ENCODE results near the gene SMAD3. TPM values are rescaled to one million over a fixed set of nuclear protein-coding genes. Genes with fewer than 3 reads are reported as not detected.

The SMAD3 gene
- polyA plus RNA-seq, 1 donor from 2014 or later = 1.0 TPM

DNA sequence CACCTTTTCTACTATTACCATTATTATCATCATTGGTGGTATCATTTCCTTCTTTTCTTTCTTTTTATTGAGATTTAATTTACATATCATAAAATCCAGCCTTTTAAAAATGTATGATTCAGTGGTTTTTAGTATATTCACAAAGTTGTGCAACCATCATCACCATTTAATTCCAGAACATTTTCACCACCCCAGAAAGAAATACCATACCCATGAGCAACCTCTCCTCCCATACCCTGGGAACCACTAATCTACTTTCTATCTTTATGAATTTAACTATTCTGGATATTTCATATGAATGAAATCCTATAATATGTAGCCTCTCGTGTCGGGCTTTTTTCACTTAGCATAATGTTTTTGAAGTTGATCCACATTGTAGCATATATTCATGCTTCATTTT is 159.9 kb downstream of the SMAD3 start:
- Histone ChIP-seq H4K20me1 (ENCODE audit: insufficient read depth) (no peaks in the 10 kb centered on the region), H3K79me2 (replicated peaks; ENCODE audit: insufficient read depth, low read length) (no peaks in the 10 kb centered on the region), H2AFZ (ENCODE audit: low read depth, low read length) (no peak overlapping the region), H3K27ac (ENCODE audit: low read length) (no peak overlapping the region), H3K9me3 (ENCODE audit: low read length) (no peaks in the 10 kb centered on the region), H3K27me3 (ENCODE audit: insufficient read depth, low read depth, low read length) (no peaks in the 10 kb centered on the region), H3K4me2 (ENCODE audit: low read length) (no peak overlapping the region), H3K9ac (ENCODE audit: low read length) (no peak overlapping the region), H3K9me2 (ENCODE audit: insufficient read depth, low read length) (no peaks in the 10 kb centered on the region), H3K4me3 (ENCODE audit: low read length) (no peak overlapping the region), H3K36me3 (ENCODE audit: insufficient read depth, low read length) (no peaks in the 10 kb centered on the region), H3F3A (ENCODE audit: insufficient read depth, low read length, poor library complexity, severe bottlenecking) (no peaks in the 10 kb centered on the region)
- TF ChIP-seq MXI1 (conservative IDR thresholded peaks at IDR 0.05; ENCODE audit: poor library complexity, severe bottlenecking) (no peak), EP300 (conservative IDR thresholded peaks at IDR 0.05; ENCODE audit: poor library complexity, severe bottlenecking) (no peak), SMC3 (conservative IDR thresholded peaks at IDR 0.05; ENCODE audit: poor library complexity) (no peak)
- TF ChIP-seq, protein P1, sequence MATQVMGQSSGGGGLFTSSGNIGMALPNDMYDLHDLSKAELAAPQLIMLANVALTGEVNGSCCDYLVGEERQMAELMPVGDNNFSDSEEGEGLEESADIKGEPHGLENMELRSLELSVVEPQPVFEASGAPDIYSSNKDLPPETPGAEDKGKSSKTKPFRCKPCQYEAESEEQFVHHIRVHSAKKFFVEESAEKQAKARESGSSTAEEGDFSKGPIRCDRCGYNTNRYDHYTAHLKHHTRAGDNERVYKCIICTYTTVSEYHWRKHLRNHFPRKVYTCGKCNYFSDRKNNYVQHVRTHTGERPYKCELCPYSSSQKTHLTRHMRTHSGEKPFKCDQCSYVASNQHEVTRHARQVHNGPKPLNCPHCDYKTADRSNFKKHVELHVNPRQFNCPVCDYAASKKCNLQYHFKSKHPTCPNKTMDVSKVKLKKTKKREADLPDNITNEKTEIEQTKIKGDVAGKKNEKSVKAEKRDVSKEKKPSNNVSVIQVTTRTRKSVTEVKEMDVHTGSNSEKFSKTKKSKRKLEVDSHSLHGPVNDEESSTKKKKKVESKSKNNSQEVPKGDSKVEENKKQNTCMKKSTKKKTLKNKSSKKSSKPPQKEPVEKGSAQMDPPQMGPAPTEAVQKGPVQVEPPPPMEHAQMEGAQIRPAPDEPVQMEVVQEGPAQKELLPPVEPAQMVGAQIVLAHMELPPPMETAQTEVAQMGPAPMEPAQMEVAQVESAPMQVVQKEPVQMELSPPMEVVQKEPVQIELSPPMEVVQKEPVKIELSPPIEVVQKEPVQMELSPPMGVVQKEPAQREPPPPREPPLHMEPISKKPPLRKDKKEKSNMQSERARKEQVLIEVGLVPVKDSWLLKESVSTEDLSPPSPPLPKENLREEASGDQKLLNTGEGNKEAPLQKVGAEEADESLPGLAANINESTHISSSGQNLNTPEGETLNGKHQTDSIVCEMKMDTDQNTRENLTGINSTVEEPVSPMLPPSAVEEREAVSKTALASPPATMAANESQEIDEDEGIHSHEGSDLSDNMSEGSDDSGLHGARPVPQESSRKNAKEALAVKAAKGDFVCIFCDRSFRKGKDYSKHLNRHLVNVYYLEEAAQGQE (IDR thresholded peaks at IDR 0.05; ENCODE audit: borderline replicate concordance) = no peak
- TF ChIP-seq, protein P2, sequence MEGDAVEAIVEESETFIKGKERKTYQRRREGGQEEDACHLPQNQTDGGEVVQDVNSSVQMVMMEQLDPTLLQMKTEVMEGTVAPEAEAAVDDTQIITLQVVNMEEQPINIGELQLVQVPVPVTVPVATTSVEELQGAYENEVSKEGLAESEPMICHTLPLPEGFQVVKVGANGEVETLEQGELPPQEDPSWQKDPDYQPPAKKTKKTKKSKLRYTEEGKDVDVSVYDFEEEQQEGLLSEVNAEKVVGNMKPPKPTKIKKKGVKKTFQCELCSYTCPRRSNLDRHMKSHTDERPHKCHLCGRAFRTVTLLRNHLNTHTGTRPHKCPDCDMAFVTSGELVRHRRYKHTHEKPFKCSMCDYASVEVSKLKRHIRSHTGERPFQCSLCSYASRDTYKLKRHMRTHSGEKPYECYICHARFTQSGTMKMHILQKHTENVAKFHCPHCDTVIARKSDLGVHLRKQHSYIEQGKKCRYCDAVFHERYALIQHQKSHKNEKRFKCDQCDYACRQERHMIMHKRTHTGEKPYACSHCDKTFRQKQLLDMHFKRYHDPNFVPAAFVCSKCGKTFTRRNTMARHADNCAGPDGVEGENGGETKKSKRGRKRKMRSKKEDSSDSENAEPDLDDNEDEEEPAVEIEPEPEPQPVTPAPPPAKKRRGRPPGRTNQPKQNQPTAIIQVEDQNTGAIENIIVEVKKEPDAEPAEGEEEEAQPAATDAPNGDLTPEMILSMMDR (IDR thresholded peaks at IDR 0.05; ENCODE audit: poor library complexity, severe bottlenecking) = no peak

DNA sequence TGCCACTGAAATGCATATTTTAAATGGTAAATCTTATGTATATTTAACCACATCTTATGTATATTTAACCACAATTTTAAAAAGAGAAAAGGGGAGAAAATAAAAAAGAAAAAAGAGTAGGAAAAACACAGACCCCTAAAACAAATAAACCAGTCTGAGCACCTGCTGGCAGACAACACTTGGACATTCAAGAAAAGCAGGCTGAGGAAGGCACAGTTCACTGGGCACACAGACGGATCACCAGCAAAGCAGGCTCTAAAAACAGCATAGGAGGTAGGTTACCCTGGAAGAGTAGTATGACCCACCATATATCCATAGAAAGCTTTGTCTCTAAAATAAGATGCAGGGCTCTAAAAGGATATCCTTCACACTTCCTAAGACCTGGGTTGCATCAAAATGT is 162.0 kb downstream of the SMAD3 start:
- no peak overlapping the region for H3K4me2 ChIP-seq (ENCODE audit: low read length)
- H3K9me3 ChIP-seq (ENCODE audit: low read length) = no peaks in the 10 kb centered on the region
- H3K27ac ChIP-seq (ENCODE audit: low read length) = no peak overlapping the region
- no peaks in the 10 kb centered on the region for H3F3A ChIP-seq (ENCODE audit: insufficient read depth, low read length, poor library complexity, severe bottlenecking)
- H3K9me2 ChIP-seq (ENCODE audit: insufficient read depth, low read length) = no peaks in the 10 kb centered on the region
- TF ChIP-seq EP300 (conservative IDR thresholded peaks at IDR 0.05; ENCODE audit: poor library complexity, severe bottlenecking) (no peak), SMC3 (conservative IDR thresholded peaks at IDR 0.05; ENCODE audit: poor library complexity) (no peak), TAF1 (IDR thresholded peaks at IDR 0.05; ENCODE audit: low read depth) (no peak), EZH2 (IDR thresholded peaks at IDR 0.05; ENCODE audit: borderline replicate concordance, insufficient read depth, low read length, poor library complexity, severe bottlenecking) (no peak), POLR2AphosphoS5 (IDR thresholded peaks at IDR 0.05) (no peak), MXI1 (conservative IDR thresholded peaks at IDR 0.05; ENCODE audit: poor library complexity, severe bottlenecking) (no peak), RAD21 (conservative IDR thresholded peaks at IDR 0.05) (no peak)
- TF ChIP-seq, protein P1 (IDR thresholded peaks at IDR 0.05; ENCODE audit: borderline replicate concordance) = no peak
- TF ChIP-seq, protein P2 (IDR thresholded peaks at IDR 0.05; ENCODE audit: poor library complexity, severe bottlenecking) = no peak
- no peak overlapping the region for H3K4me3 ChIP-seq (ENCODE audit: low read length)
- no peaks in the 10 kb centered on the region for H4K20me1 ChIP-seq (ENCODE audit: insufficient read depth)
- H2AFZ ChIP-seq (ENCODE audit: low read depth, low read length) = no peak overlapping the region
- H3K27me3 ChIP-seq (ENCODE audit: insufficient read depth, low read depth, low read length) = no peaks in the 10 kb centered on the region
- peaks cover 1% of the 10 kb centered on the region for H3K36me3 ChIP-seq (ENCODE audit: insufficient read depth, low read length)
- H3K9ac ChIP-seq (ENCODE audit: low read length) = no peak overlapping the region
- no peaks in the 10 kb centered on the region for H3K79me2 ChIP-seq (replicated peaks; ENCODE audit: insufficient read depth, low read length)

Measured in neural cell (in vitro differentiated cells).